ENCODE data around the gene MPZL2.

DNA sequence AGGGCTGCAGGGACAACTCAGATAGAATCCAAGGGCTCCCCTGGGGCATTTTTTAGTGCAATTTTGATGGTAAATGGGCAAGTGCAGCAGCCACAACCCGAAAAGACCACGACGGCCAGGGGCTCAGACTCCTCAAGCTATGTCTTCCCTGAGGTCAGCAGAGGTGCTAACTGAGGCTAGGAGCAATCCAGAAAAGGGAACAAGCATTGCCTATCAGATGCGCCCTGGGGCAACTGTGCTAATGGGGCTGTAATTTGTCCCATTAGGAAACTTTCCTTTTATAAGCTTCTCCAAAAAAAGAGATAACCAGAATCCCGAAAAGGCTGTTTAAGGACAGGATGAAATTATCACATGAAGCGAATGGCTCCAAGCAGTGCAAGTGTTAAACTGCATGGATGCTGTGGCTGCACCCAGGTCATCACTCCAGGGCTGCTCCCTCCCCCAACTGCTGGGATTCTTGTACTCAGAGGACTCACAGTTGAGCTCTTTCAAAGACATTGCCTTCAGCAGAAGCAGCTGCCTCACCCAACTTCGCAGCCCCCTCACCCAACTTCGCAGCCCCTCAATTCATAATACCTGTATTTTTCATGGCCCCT lies 37.6 kb upstream of the MPZL2 start:
- TF ChIP-seq CTCF (IDR thresholded peaks at IDR 0.05) (no peak), EZH2 (IDR thresholded peaks at IDR 0.05) (no peak)

Data from neural progenitor cell (in vitro differentiated cells).